H9 (cell line): ENCODE data around the gene TBC1D1. TPM values are rescaled to one million over a fixed set of nuclear protein-coding genes. Genes with fewer than 3 reads are reported as not detected.

ENCODE experiments used
- DNase-seq: peaks from one replicate; pipeline ENCODE4 v3.0.0-alpha.2; 2017
- H2AFZ ChIP-seq: one replicate; pipeline ENCODE4 v1.6.1; 2013; ENCODE audit warnings: mild to moderate bottlenecking, low read length, control low read depth, moderate library complexity
- H2AK5ac ChIP-seq: 2 replicates; pipeline ENCODE4 v1.6.1; 2013; ENCODE audit warnings: low read length, control low read depth, mixed read lengths; ENCODE audit not compliant: insufficient read length
- H2BK120ac ChIP-seq: one replicate; pipeline ENCODE4 v1.6.1; 2013; ENCODE audit warnings: low read depth, mild to moderate bottlenecking, low read length, control low read depth, inconsistent platforms; ENCODE audit not compliant: poor library complexity, severe bottlenecking
- H2BK12ac ChIP-seq: 2 replicates; pipeline ENCODE4 v1.6.1; 2013; ENCODE audit warnings: low read length, control low read depth, mixed read lengths, low read depth; ENCODE audit not compliant: insufficient read length
- H2BK15ac ChIP-seq: 2 replicates; pipeline ENCODE4 v1.6.1; 2013; ENCODE audit warnings: low read depth, low read length, control low read depth
- H2BK20ac ChIP-seq: one replicate; pipeline ENCODE4 v1.6.1; 2013; ENCODE audit warnings: low read depth, mild to moderate bottlenecking, low read length, control low read depth, inconsistent platforms; ENCODE audit not compliant: poor library complexity, severe bottlenecking
- H2BK5ac ChIP-seq: 2 replicates; pipeline ENCODE4 v1.6.1; 2013; ENCODE audit warnings: low read length, control low read depth, mixed read lengths; ENCODE audit not compliant: insufficient read length
- H3K14ac ChIP-seq: 2 replicates; pipeline ENCODE4 v1.6.1; 2013; ENCODE audit warnings: low read length, control low read depth; ENCODE audit not compliant: insufficient read depth
- H3K18ac ChIP-seq: 2 replicates; pipeline ENCODE4 v1.6.1; 2013; ENCODE audit warnings: low read depth, mild to moderate bottlenecking, mixed read lengths, low read length, control low read depth; ENCODE audit not compliant: insufficient read length
- H3K23ac ChIP-seq: 2 replicates; pipeline ENCODE4 v1.6.1; 2013; ENCODE audit warnings: low read length, control low read depth, mixed read lengths, low read depth; ENCODE audit not compliant: insufficient read length
- H3K23me2 ChIP-seq: 2 replicates; pipeline ENCODE4 v1.6.1; 2013; ENCODE audit warnings: low read depth, mild to moderate bottlenecking, mixed read lengths, low read length, control low read depth; ENCODE audit not compliant: insufficient read length, poor library complexity, severe bottlenecking
- H3K27ac ChIP-seq: 2 replicates; pipeline ENCODE4 v1.5.1; 2013; ENCODE audit warnings: low read length, control low read depth, mixed read lengths, low read depth; ENCODE audit not compliant: insufficient read length
- H3K27me3 ChIP-seq: 2 replicates; pipeline ENCODE4 v1.6.1; 2013; ENCODE audit warnings: low read length, control low read depth, inconsistent platforms; ENCODE audit not compliant: insufficient read depth
- H3K4ac ChIP-seq: 2 replicates; pipeline ENCODE4 v1.6.1; 2013; ENCODE audit warnings: low read depth, mild to moderate bottlenecking, control low read depth, inconsistent platforms, low read length, moderate library complexity
- H3K4me1 ChIP-seq: 2 replicates; pipeline ENCODE4 v1.6.1; 2013; ENCODE audit warnings: low read length, control low read depth, inconsistent platforms; ENCODE audit not compliant: insufficient read depth
- H3K4me2 ChIP-seq: 2 replicates; pipeline ENCODE4 v1.6.1; 2013; ENCODE audit warnings: low read length, control low read depth, mixed read lengths; ENCODE audit not compliant: insufficient read length, insufficient read depth
- H3K56ac ChIP-seq: 2 replicates; pipeline ENCODE4 v1.6.1; 2013; ENCODE audit warnings: low read depth, mild to moderate bottlenecking, mixed read lengths, low read length, control low read depth; ENCODE audit not compliant: insufficient read length
- H3K79me1 ChIP-seq: 2 replicates; pipeline ENCODE4 v1.6.1; 2013; ENCODE audit warnings: low read depth, mild to moderate bottlenecking, moderate library complexity, low read length, control low read depth, inconsistent platforms; ENCODE audit not compliant: insufficient read depth, poor library complexity, severe bottlenecking
- H3K79me2 ChIP-seq: 2 replicates; pipeline ENCODE4 v1.6.1; 2013; ENCODE audit warnings: low read length, control low read depth, inconsistent platforms; ENCODE audit not compliant: insufficient read depth
- H3K9ac ChIP-seq: 2 replicates; pipeline ENCODE4 v1.6.1; 2013; ENCODE audit warnings: low read length, control low read depth, mixed read lengths; ENCODE audit not compliant: insufficient read length; ENCODE audit errors: extremely low read depth
- H3K9me3 ChIP-seq: one replicate; pipeline ENCODE4 v1.6.1; 2013; ENCODE audit warnings: low read depth, low read length, inconsistent platforms; ENCODE audit not compliant: control insufficient read depth
- H3T11ph ChIP-seq: one replicate; pipeline ENCODE4 v1.6.1; 2013; ENCODE audit warnings: mild to moderate bottlenecking, low read length, control low read depth, inconsistent platforms
- H4K20me1 ChIP-seq: one replicate; pipeline ENCODE4 v1.6.1; 2013; ENCODE audit not compliant: control insufficient read depth, insufficient read length, insufficient read depth
- H4K5ac ChIP-seq: 2 replicates; pipeline ENCODE4 v1.6.1; 2013; ENCODE audit warnings: low read depth, mild to moderate bottlenecking, mixed read lengths, low read length, control low read depth; ENCODE audit not compliant: insufficient read length
- H4K8ac ChIP-seq: replicated peaks from 2 replicates; pipeline ENCODE4 v1.6.1; 2013; ENCODE audit warnings: low read length, control low read depth, mixed read lengths, low read depth; ENCODE audit not compliant: insufficient read length
- H4K91ac ChIP-seq: 2 replicates; pipeline ENCODE4 v1.6.1; 2013; ENCODE audit warnings: low read depth, mild to moderate bottlenecking, moderate library complexity, mixed read lengths, low read length, control low read depth; ENCODE audit not compliant: insufficient read length
- H3K27ac Mint-ChIP-seq, 3 experiments: 2 replicates in 2 of 3; 3 replicates in 1 of 3; pipeline ENCODE4 v1.8.0; 2020 to 2021; ENCODE audit warnings: mixed read lengths in 3 of 3, mild to moderate bottlenecking in 1 of 3, moderate library complexity in 1 of 3
- H3K27me3 Mint-ChIP-seq: 2 replicates; pipeline ENCODE4 v1.8.0; 2021; ENCODE audit warnings: low read depth, mild to moderate bottlenecking, moderate library complexity, mixed read lengths
- H3K36me3 Mint-ChIP-seq, 3 experiments: 2 replicates in 2 of 3; 3 replicates in 1 of 3; pipeline ENCODE4 v1.8.0; 2020 to 2021; ENCODE audit warnings: low read depth in 3 of 3, mixed read lengths in 3 of 3; ENCODE audit not compliant: insufficient read depth in 1 of 3
- H3K4me1 Mint-ChIP-seq, 2 experiments: 2 replicates each; pipeline ENCODE4 v1.8.0; 2020; ENCODE audit warnings: mixed read lengths in 2 of 2
- H3K4me3 Mint-ChIP-seq, 2 experiments: 2 replicates in 1 of 2; 3 replicates in 1 of 2; pipeline ENCODE4 v1.8.0; 2020 to 2021; ENCODE audit warnings: mild to moderate bottlenecking in 2 of 2, mixed read lengths in 2 of 2, moderate library complexity in 1 of 2
- H3K9me3 Mint-ChIP-seq, 2 experiments: 2 replicates in 1 of 2; 3 replicates in 1 of 2; pipeline ENCODE4 v1.8.0; 2020; ENCODE audit warnings: mild to moderate bottlenecking in 2 of 2, mixed read lengths in 2 of 2, moderate library complexity in 1 of 2
- WGBS: extraction: QIAGEN DNeasy Blood & Tissue Kit; methylation state at CpG from one replicate; pipeline ENCODE4 v1.1.7; 2013; ENCODE audit warnings: missing lambda C conversion rate, low lambda C conversion rate, mixed read lengths; ENCODE audit not compliant: insufficient read length; ENCODE audit errors: extremely low coverage; 5-methylcytosine and 5-hydroxymethylcytosine counted together
- total RNA-seq: library from RNA; stranded (reverse); gene quantifications from 2 replicates; pipeline ENCODE4 v1.2.1, GENCODE V29; 2021
- TF ChIP-seq, protein P1 (sequence below): fragments of 200-600 bp; sonication (generic); conservative IDR thresholded peaks from 3 replicates; pipeline ENCODE4 v1.8.0; 2021; ENCODE audit warnings: antibody characterized with exemption, mild to moderate bottlenecking

The TBC1D1 gene
- total RNA-seq, 1 experiment from 2014 or later = 109 TPM

- no peak overlapping the region for H3K18ac ChIP-seq
- peaks cover 9 to 16% of the 10 kb centered on the region in 2 experiments for H3K9me3 Mint-ChIP-seq
- peaks cover 3 to 11% of the 10 kb centered on the region in 2 experiments; a peak in 3 of 4 replicates for H3K4me1 Mint-ChIP-seq
- H3K4me2 ChIP-seq = no peak overlapping the region
- no peaks in the 10 kb centered on the region for H3K4me1 ChIP-seq
- H4K20me1 ChIP-seq = no peaks in the 10 kb centered on the region
- WGBS = no CpG with 5 or more reads among the region's 3 CpGs
- no peak overlapping the region for H4K8ac ChIP-seq
- peaks cover 5% of the 10 kb centered on the region; the same call in 1 of the 2 replicates for H3K27me3 Mint-ChIP-seq
- no peak overlapping the region for H2BK12ac ChIP-seq
- H2BK120ac ChIP-seq = no peak overlapping the region
- no peak overlapping the region for H2BK5ac ChIP-seq
- H3K23me2 ChIP-seq = no peaks in the 10 kb centered on the region
- H2BK15ac ChIP-seq = no peak overlapping the region
- TF ChIP-seq, protein P1, sequence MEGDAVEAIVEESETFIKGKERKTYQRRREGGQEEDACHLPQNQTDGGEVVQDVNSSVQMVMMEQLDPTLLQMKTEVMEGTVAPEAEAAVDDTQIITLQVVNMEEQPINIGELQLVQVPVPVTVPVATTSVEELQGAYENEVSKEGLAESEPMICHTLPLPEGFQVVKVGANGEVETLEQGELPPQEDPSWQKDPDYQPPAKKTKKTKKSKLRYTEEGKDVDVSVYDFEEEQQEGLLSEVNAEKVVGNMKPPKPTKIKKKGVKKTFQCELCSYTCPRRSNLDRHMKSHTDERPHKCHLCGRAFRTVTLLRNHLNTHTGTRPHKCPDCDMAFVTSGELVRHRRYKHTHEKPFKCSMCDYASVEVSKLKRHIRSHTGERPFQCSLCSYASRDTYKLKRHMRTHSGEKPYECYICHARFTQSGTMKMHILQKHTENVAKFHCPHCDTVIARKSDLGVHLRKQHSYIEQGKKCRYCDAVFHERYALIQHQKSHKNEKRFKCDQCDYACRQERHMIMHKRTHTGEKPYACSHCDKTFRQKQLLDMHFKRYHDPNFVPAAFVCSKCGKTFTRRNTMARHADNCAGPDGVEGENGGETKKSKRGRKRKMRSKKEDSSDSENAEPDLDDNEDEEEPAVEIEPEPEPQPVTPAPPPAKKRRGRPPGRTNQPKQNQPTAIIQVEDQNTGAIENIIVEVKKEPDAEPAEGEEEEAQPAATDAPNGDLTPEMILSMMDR = no peak
- H3T11ph ChIP-seq = no peak overlapping the region
- no peaks in the 10 kb centered on the region for H3K79me2 ChIP-seq
- no peak overlapping the region for H3K23ac ChIP-seq
- no peak overlapping the region for H3K56ac ChIP-seq
- H2BK20ac ChIP-seq = no peak overlapping the region
- H3K27ac Mint-ChIP-seq = no peak overlapping the region
- no peaks in the 10 kb centered on the region for H3K27me3 ChIP-seq
- no peak overlapping the region for H3K27ac ChIP-seq
- H2AK5ac ChIP-seq = no peak overlapping the region
- H3K79me1 ChIP-seq = no peaks in the 10 kb centered on the region
- no peak for DNase-seq
- no peak overlapping the region for H4K5ac ChIP-seq
- no peak overlapping the region for H3K4me3 Mint-ChIP-seq
- no peak overlapping the region for H3K9ac ChIP-seq
- no peak overlapping the region for H2AFZ ChIP-seq
- H3K4ac ChIP-seq = no peak overlapping the region
- H3K14ac ChIP-seq = no peak overlapping the region
- no peak overlapping the region for H4K91ac ChIP-seq
- peaks cover 5% of the 10 kb centered on the region for H3K9me3 ChIP-seq
- H3K36me3 Mint-ChIP-seq = peaks cover 0 to 5% (median 3%) of the 10 kb centered on the region in 3 experiments; a peak in 2 of 7 replicates
Observed at GRCh38 chr4:38166768-38167167, 275.9 kb downstream of the TBC1D1 start.
